HepG2 (cell line): ENCODE results near the gene LITAF. TPM values are rescaled to one million over a fixed set of nuclear protein-coding genes. Genes with fewer than 3 reads are reported as not detected.
A peak's percentile ranks its signal among the peaks of the same experiment; 100 is the strongest.

ENCODE experiments used
- ATAC-seq: fragments of 200-7000 bp; cut with Tn5 transposase; 3 replicates; pipeline ENCODE4 v1.9.1; 2020; ENCODE audit warnings: mild to moderate bottlenecking, moderate library complexity
- BruUV-seq: library from RNA; stranded (reverse); fragments of 400-500 nt; replicated peaks from 2 replicates; lab custom pipeline; 2021; lab: Mats Ljungman, UMichigan
- CTCF ChIA-PET: fragments of 300-600 bp; formaldehyde crosslinking; extraction: SDS; loops from one replicate; lab custom pipeline; 2021; ENCODE audit warnings: low total read pairs, inconsistent platforms, low intra/inter-chr PET ratio; lab: Yijun Ruan, JAX
- POLR2A ChIA-PET: fragments of 350-600 bp; sonication (Branson Sonifier 250); formaldehyde crosslinking; loops from one replicate; lab custom pipeline; 2020; ENCODE audit warnings: antibody characterized with exemption, inconsistent platforms; lab: Yijun Ruan, JAX
- DNase-seq: peaks from one replicate; pipeline ENCODE4 v3.0.0-alpha.2; 2015; ENCODE audit warnings: low spot score
- FAIRE-seq: peaks from 3 replicates; lab custom pipeline; 2011; peaks lifted over from hg19 to GRCh38; lab: Jason Lieb, UNC
- H2AFZ ChIP-seq: one replicate; pipeline ENCODE4 v1.6.1; 2011; ENCODE audit warnings: low read length, inconsistent platforms
- H3K27ac ChIP-seq: fragments of 300-600 bp; 3 replicates; pipeline ENCODE4 v1.8.0; 2011; ENCODE audit warnings: mixed run types, mild to moderate bottlenecking, mixed read lengths, low read length, inconsistent platforms; ENCODE audit not compliant: insufficient read depth; ENCODE audit errors: extremely low read length
- H3K27me3 ChIP-seq, 2 experiments: fragments of 200-600 bp in 1 of 2; 2 replicates in 1 of 2; 3 replicates in 1 of 2; pipeline versions ENCODE4 v1.6.0 to v1.8.0; 2011; ENCODE audit warnings: low read length in 2 of 2, mild to moderate bottlenecking in 2 of 2, moderate library complexity in 2 of 2, inconsistent platforms in 1 of 2; ENCODE audit not compliant: insufficient read depth in 2 of 2, control insufficient read depth in 1 of 2
- H3K36me3 ChIP-seq, 2 experiments: fragments of 200-600 bp in 1 of 2; replicated peaks in 1 of 2; 2 replicates in 1 of 2; 3 replicates in 1 of 2; pipeline versions ENCODE4 v1.5.1 to v1.8.0; 2011; ENCODE audit warnings: low read length in 2 of 2, inconsistent platforms in 1 of 2; ENCODE audit not compliant: insufficient read depth in 2 of 2, control insufficient read depth in 1 of 2
- H3K4me1 ChIP-seq: 2 replicates; pipeline ENCODE4 v1.5.1; 2012; ENCODE audit warnings: low read length, inconsistent platforms; ENCODE audit not compliant: insufficient read depth
- H3K4me2 ChIP-seq: 2 replicates; pipeline ENCODE4 v1.6.0; 2011; ENCODE audit warnings: low read depth, low read length, inconsistent platforms
- H3K4me3 ChIP-seq, 3 experiments: fragments of 200-600 bp in 1 of 3; sonication (generic), shearing (Covaris generic) in 1 of 3; replicated peaks in 1 of 3; 2 replicates each; pipeline ENCODE4 v1.5.1; 2011 to 2016; ENCODE audit warnings: low read length in 3 of 3, inconsistent platforms in 2 of 3, low read depth in 2 of 3, mild to moderate bottlenecking in 2 of 3, control low read depth in 1 of 3, mixed read lengths in 1 of 3; ENCODE audit not compliant: insufficient read depth in 1 of 3
- H3K79me2 ChIP-seq: one replicate; pipeline ENCODE4 v1.6.1; 2011; ENCODE audit warnings: low read length, inconsistent platforms; ENCODE audit not compliant: insufficient read depth
- H3K9ac ChIP-seq: 2 replicates; pipeline ENCODE4 v1.6.0; 2011; ENCODE audit warnings: mild to moderate bottlenecking, low read depth, low read length, inconsistent platforms; ENCODE audit not compliant: insufficient read depth
- H3K9me3 ChIP-seq: 2 replicates; pipeline ENCODE4 v1.5.1; 2012; ENCODE audit warnings: mild to moderate bottlenecking, low read length
- H4K20me1 ChIP-seq: 2 replicates; pipeline ENCODE4 v1.6.0; 2011; ENCODE audit warnings: inconsistent platforms, mild to moderate bottlenecking, low read length, moderate library complexity; ENCODE audit not compliant: insufficient read depth
- CEBPB ChIP-seq: IDR thresholded peaks from 2 replicates; pipeline ENCODE4 v1.6.1; 2011; ENCODE audit warnings: low read depth, low read length, improper control_type of control experiment, borderline replicate concordance
- FOSL2 ChIP-seq: sonication (generic); formaldehyde crosslinking; IDR thresholded peaks from 2 replicates; pipeline ENCODE4 v1.4.0; 2020; ENCODE audit warnings: missing genetic modification reagents
- MED8 ChIP-seq: sonication (generic); formaldehyde crosslinking; IDR thresholded peaks from 2 replicates; pipeline ENCODE4 v1.8.1; 2023; ENCODE audit warnings: mild to moderate bottlenecking, missing genetic modification reagents; ENCODE audit not compliant: insufficient replicate concordance
- PCBP1 ChIP-seq: fragments of 200-400 bp; formaldehyde crosslinking; IDR thresholded peaks from 2 replicates; pipeline ENCODE4 v1.6.1; 2017; ENCODE audit warnings: mild to moderate bottlenecking, low read depth, low read length, borderline replicate concordance
- RARA ChIP-seq: IDR thresholded peaks from 2 replicates; pipeline ENCODE4 v1.6.1; 2016; ENCODE audit warnings: missing genetic modification reagents, missing compliant biosample characterization
- SKI ChIP-seq: fragments of 450-650 bp; IDR thresholded peaks from one replicate; pipeline ENCODE4 v1.6.1; 2018; ENCODE audit warnings: mild to moderate bottlenecking; ENCODE audit not compliant: partially characterized antibody
- SMAD9 ChIP-seq: sonication (generic); formaldehyde crosslinking; IDR thresholded peaks from 2 replicates; pipeline ENCODE4 v1.5.1; 2020; ENCODE audit warnings: mild to moderate bottlenecking, missing genetic modification reagents
- SRSF4 ChIP-seq: fragments of 200-400 bp; formaldehyde crosslinking; IDR thresholded peaks from one replicate; pipeline ENCODE4 v1.6.1; 2018; ENCODE audit warnings: mild to moderate bottlenecking, low read depth, low read length, moderate library complexity; ENCODE audit not compliant: poor library complexity, severe bottlenecking
- TBL1XR1 ChIP-seq: fragments of 150-350 bp; IDR thresholded peaks from 2 replicates; pipeline ENCODE4 v1.6.1; 2014; ENCODE audit warnings: borderline replicate concordance, low read length; ENCODE audit not compliant: partially characterized antibody
- ZBTB7A ChIP-seq: sonication (generic); formaldehyde crosslinking; IDR thresholded peaks from 2 replicates; pipeline ENCODE4 v1.8.0; 2022; ENCODE audit warnings: mild to moderate bottlenecking, missing genetic modification reagents
- ZSCAN30 ChIP-seq: sonication (generic); formaldehyde crosslinking; IDR thresholded peaks from 2 replicates; pipeline ENCODE4 v1.5.0; 2020; ENCODE audit warnings: mild to moderate bottlenecking, missing genetic modification reagents
- WGBS: methylation state at CpG from one replicate; pipeline ENCODE4 v1.1.6; 2017; ENCODE audit warnings: low lambda C conversion rate; 5-methylcytosine and 5-hydroxymethylcytosine counted together
- in situ Hi-C: cut with HindIII; loops from 2 replicates; pipeline ENCODE4 v1.10.0; 2017; ENCODE audit warnings: low pct_unique_long_range_greater_than_20kb; ENCODE audit not compliant: extremely low pct_ligation_motif_present
- intact Hi-C: fragments of 100-400 bp; cut with micrococcal nuclease; formaldehyde crosslinking; loops from one replicate; pipeline ENCODE4 v1.10.0; 2022; ENCODE audit not compliant: unreplicated experiment
- polyA plus RNA-seq, 8 experiments: library from polyadenylated mRNA; depleted of rRNA in 3 of 8; stranded (reverse) in 7 of 8; unstranded in 1 of 8; fragments of >200 nt; fragmentation: Illumina TruSeq in 4 of 8; extraction: Trizol in 4 of 8; gene quantifications; 2 replicates each; pipeline versions ENCODE4 v1.2.1 to v1.2.3, GENCODE V29; 2011 to 2016; ENCODE audit warnings: low read depth in 4 of 8, missing spikeins in 1 of 8, mixed read lengths in 1 of 8; ENCODE audit not compliant: insufficient read depth in 1 of 8
- total RNA-seq, 5 experiments: library from RNA; depleted of rRNA; stranded (reverse); fragments of >200 nt; fragmentation: Illumina TruSeq; extraction: Trizol; gene quantifications; 2 replicates each; pipeline ENCODE4 v1.2.3, GENCODE V29; 2016; ENCODE audit warnings: low read depth in 1 of 5

Gene LITAF
- total and polyA plus RNA-seq, 2 of the 13 experiments (the other 11 are each of a cell fraction or from before 2014, with no cell fraction given): 80.1 to 141 TPM

DNA sequence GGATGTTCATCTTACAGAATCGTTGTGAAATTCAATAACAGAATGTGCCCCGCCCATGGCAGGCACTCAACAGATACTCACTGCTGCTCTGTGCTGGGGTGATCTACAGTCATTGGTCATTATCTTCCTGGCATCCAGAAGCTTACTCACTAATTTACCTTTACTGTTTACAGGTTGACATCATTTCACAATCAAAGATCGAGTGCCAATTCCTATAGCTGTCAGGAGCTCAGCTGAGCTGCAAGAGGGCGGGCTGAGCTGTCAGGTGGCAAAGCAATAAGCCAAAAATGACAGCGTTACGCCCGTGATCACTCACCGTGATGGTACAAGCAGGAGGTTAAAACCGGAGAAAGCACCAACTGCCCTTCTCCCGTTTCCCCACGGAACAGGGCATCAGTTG lies 51.2 kb downstream of the LITAF start (continued):
- TF ChIP-seq MED8 (no peak), FOSL2 (CRISPR knock-in tag) (peak; percentile 29; the same call in 1 of the 2 replicates), SMAD9 (CRISPR knock-in tag) (no peak), TBL1XR1 (no peak), SKI (no peak), ZSCAN30 (CRISPR knock-in tag) (no peak)

DNA sequence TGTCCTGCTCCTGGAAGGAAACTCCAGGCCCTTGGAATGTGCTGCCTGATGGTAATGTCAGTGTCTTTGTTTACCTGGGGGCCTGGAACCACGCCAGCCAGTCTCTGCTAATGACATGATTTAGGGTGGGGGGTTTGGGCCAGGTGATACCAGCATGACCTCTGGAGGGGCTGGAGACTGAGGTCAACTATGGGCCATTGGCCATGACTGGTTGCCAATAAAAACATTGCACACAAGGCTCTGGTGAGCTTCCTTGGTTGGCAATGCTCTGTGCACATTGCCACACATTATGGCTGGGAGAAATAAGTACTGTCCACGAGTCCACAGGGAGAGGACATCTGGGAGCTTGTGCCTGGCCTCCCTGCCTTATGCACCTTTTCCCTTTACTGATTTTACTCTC lies 52.5 kb downstream of the LITAF start:
- Histone ChIP-seq H3K27ac (no peak overlapping the region), H3K36me3 (no peaks in the 10 kb centered on the region), H3K4me3 (no peak overlapping the region), H3K4me2 (no peak overlapping the region), H3K9ac (no peak overlapping the region), H4K20me1 (no peaks in the 10 kb centered on the region), H2AFZ (no peak overlapping the region), H3K79me2 (no peaks in the 10 kb centered on the region), H3K9me3 (no peaks in the 10 kb centered on the region), H3K4me1 (peaks cover 26% of the 10 kb centered on the region), H3K27me3 (peaks cover 0 to 4% of the 10 kb centered on the region in 2 experiments; a peak in 2 of 5 replicates)
- TF ChIP-seq RARA: 0 out of 2 replicates have a peak, but pooled peaks have one; percentile 16
- TF ChIP-seq PCBP1: no peak
- TF ChIP-seq CEBPB: peak; percentile 80
- TF ChIP-seq SRSF4: no peak
- TF ChIP-seq ZBTB7A (CRISPR knock-in tag): 0 out of 2 replicates have a peak, but pooled peaks have one; percentile 19
- FAIRE-seq (peak; percentile 49), DNase-seq (no peak), ATAC-seq (peak; percentile 4; the same call in 2 of the 3 replicates)
- in situ Hi-C loops: loop anchor here (5.0 to 10.0 kb wide), 2 partner anchors 108 to 281 kb away; no protein-coding TSS in a partner anchor
- WGBS: 3% methylated on average over 2 of the region's 2 CpGs
- BruUV-seq: no TSS peak
- POLR2A ChIA-PET: interaction anchor here (1.5 kb wide), 1 partner anchor 106 kb away, joined by 6 read pairs; no protein-coding TSS in a partner anchor
- CTCF ChIA-PET: no interaction called here
- intact Hi-C loops: loop anchor here (5.0 kb wide), 3 partner anchors 53 to 572 kb away; partner anchors contain the start of gene LITAF
